DOHH2 (cell line): ENCODE results near the gene NAV2.

Experiments used
- CTCF ChIP-seq: fragments of 200-600 bp; sonication (generic); IDR thresholded peaks from one replicate; pipeline ENCODE4 v1.5.1; 2014; ENCODE audit warnings: antibody characterized with exemption, mild to moderate bottlenecking, low read depth, low read length; ENCODE audit not compliant: poor library complexity, severe bottlenecking
- EZH2phosphoT487 ChIP-seq: fragments of 200-600 bp; sonication (generic); IDR thresholded peaks from 2 replicates; pipeline ENCODE4 v1.6.1; 2017; ENCODE audit warnings: borderline replicate concordance, mild to moderate bottlenecking, antibody characterized with exemption, low read length, moderate library complexity, mixed read lengths

GRCh38 chr11:19880088-19880345, 167.4 kb downstream of the NAV2 start:
- TF ChIP-seq CTCF (no peak), EZH2phosphoT487 (no peak)
